ENCODE data around the gene FGD5.

- TF ChIP-seq POLR2A (IDR thresholded peaks at IDR 0.05) (no peak), CTCF (IDR thresholded peaks at IDR 0.05) (no peak)
Measured at GRCh38 chr3:14794435-14794834, 24.3 kb upstream of the FGD5 start.

Data from heart left ventricle (tissue), 13 donors.